ENCODE data around the gene HOXC6. TPM values are rescaled to one million over a fixed set of nuclear protein-coding genes. Genes with fewer than 3 reads are reported as not detected.
A peak's percentile ranks its signal among the peaks of the same experiment; 100 is the strongest.

HOXC6 gene
- total RNA-seq, 1 donor = 0.09 TPM

DNA sequence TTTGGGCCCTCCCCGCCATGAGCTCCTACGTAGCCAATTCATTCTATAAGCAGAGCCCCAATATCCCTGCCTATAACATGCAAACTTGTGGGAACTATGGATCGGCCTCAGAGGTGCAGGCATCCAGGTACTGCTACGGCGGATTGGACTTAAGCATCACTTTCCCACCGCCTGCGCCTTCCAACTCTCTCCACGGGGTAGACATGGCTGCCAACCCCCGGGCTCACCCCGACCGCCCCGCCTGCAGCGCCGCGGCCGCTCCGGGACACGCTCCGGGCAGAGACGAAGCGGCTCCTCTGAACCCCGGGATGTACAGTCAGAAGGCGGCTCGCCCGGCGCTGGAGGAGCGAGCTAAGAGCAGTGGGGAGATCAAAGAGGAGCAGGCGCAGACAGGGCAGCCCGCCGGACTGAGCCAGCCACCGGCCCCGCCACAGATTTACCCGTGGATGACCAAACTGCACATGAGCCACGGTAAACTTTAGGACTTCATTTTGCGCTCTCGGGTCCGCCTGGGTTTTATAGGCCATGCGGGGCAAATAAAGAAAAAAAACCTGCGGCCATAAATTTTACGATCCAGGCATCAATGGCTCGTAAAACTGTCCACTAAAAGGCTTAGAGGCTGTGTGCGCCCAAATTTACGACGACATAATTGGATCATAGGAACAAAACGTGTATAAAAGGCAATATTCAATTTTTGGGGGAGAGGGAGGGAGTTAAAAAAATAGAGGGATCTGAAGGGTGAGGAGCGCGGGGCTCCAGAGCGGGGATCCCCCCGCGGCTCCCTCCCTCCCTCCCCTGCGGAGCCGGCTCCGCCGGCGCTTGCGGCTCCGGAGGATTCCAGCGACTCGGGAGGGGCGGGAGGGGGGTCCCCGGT lies 5.1 kb downstream of the HOXC6 start:
- peak; percentile 32 for DNase-seq (ENCODE audit: low read depth)
- peak overlapping the region; percentile 58 for H3K4me3 ChIP-seq (ENCODE audit: low read depth, low read length)
- TF ChIP-seq, protein P1, sequence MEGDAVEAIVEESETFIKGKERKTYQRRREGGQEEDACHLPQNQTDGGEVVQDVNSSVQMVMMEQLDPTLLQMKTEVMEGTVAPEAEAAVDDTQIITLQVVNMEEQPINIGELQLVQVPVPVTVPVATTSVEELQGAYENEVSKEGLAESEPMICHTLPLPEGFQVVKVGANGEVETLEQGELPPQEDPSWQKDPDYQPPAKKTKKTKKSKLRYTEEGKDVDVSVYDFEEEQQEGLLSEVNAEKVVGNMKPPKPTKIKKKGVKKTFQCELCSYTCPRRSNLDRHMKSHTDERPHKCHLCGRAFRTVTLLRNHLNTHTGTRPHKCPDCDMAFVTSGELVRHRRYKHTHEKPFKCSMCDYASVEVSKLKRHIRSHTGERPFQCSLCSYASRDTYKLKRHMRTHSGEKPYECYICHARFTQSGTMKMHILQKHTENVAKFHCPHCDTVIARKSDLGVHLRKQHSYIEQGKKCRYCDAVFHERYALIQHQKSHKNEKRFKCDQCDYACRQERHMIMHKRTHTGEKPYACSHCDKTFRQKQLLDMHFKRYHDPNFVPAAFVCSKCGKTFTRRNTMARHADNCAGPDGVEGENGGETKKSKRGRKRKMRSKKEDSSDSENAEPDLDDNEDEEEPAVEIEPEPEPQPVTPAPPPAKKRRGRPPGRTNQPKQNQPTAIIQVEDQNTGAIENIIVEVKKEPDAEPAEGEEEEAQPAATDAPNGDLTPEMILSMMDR (IDR thresholded peaks at IDR 0.05; ENCODE audit: insufficient read depth, low read length) = no peak

DNA sequence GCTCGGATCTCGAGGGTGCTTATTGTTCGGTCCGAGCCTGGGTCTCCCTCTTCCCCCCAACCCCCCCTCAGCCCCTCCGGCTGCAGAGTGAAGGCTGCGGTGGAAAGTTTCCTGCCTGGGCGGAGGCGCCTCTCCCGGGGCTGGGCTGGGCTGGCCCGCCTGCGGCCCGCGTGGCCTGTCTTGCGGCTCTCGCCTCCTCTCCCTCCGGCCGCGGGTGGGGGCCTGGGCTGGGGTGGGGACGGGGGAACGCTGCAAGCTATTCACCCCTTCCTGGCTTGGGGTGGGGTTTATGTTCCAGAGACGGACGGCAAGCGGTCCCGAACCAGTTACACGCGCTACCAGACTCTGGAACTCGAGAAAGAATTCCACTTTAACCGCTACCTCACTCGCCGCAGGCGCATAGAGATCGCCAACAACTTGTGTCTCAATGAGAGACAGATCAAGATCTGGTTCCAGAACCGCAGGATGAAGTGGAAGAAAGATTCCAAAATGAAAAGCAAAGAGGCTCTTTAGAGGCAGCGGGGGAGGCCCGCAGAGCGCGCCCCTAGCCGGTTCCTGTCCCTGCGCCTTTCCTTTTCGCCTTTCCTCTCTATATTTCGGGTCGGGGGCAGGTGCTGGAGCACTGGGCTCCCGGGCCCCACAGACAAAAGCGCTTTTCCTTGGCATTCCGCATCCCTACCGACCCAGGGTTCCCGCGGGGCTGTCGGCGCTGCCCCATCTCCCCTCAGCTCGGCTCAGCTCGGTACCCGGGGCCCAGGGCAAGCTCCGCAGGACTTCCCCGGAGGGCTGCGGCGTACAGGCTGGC lies 5.9 kb downstream of the HOXC6 start:
- H3K4me3 ChIP-seq (ENCODE audit: low read depth, low read length) = peak overlapping the region; percentile 58
- DNase-seq (ENCODE audit: low read depth) = no peak
- TF ChIP-seq, protein P1 (IDR thresholded peaks at IDR 0.05; ENCODE audit: insufficient read depth, low read length) = no peak

DNA sequence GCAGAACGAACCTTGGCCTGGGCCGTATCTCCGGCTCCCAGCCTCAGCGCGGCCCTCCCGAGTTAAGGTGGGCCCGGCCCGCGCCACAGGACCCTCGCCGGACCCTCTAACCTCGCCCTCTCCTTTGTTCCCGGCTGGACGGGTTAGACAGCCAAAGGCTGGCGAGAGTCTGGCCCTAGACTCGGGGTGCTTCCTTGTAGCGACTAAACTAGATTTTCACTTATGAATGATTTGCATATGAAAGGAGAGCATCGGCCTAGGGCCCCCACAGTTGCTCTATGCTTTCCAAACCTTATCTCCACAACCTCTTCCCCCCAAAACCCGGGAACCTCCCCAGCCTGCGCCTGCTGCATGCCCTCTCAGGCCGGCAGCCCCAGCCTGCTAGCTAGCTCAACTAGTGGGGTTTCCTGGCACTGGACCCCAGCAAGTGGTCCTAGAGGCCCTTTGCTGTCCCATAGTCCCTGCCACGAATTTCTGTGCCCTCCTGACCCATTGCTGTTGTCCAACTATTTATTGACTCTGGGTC lies 6.6 kb downstream of the HOXC6 start:
- DNase-seq (ENCODE audit: low read depth) = no peak
- H3K4me3 ChIP-seq (ENCODE audit: low read depth, low read length) = no peak overlapping the region
- TF ChIP-seq, protein P1 (IDR thresholded peaks at IDR 0.05; ENCODE audit: insufficient read depth, low read length) = no peak

DNA sequence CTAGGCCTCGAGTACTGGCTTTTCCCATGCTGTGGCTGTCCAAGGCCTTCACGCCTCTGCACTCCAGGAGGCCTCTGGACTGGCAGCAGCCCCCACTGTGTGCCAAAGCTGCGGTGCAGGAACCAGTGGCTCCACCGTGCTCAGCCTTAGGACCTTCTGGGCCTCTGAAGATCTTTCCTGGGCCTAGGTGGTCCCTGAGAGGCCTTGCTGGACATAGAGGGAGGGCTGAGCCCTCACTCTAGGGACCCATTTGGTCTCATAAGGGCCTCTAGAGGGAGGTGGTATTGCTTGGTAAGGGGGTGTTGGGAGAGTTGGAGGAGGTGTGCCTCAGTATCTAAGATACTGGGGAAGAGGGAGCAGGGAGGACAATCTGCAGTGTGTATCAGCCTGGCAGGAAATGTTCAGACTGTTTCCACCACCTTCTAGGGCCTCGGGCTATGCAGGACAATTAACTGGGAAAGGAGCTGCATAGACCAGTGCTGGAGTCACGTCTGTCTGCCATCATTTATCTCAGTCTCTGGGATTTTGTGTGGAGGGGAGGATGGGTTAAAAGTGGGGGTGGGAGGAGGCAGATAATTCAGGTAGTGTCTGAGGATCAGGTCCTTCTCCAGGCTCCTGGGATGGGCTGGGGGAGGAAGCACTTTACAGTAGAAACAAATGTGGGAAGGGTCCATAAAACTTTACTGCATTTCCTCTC lies 7.5 kb downstream of the HOXC6 start:
- TF ChIP-seq, protein P1 (IDR thresholded peaks at IDR 0.05; ENCODE audit: insufficient read depth, low read length) = no peak
- H3K4me3 ChIP-seq (ENCODE audit: low read depth, low read length) = no peak overlapping the region
- DNase-seq (ENCODE audit: low read depth) = no peak

DNA sequence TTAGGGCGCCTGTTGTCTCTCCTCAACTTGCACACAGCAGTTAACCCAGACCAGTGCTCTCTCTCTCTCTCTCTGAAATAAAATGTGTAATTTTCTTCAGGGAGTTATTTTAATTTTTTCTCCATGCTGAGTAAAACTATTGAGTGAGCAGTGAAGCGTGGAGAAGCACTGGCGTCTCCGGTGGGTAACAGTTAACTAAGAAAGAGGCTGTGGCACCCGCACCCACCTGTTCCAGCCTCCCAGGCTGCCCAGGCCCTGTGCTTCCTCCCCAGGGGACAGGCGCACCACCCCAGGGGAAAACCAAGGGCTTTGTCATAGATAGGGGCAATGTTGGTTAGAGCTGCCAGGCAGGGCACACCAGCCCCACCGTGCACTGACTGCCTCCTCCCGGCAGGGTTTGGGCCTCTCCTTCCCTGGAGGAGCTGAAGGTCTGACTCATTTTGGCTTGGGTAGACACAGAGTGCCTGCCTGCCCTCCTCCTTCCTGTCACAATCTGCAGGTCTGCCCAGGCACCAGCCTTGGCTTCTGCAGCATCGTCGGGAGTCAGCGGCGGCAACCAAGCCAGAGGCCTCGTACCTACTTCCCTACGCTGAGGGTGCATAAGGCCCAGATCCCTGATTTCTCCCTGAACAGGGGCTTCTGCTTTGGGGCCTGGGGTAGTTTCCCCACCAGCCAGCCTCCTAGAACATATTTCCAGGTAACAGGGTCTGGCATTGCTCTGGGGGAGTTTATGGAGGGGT lies 8.6 kb downstream of the HOXC6 start:
- no peak overlapping the region for H3K4me3 ChIP-seq (ENCODE audit: low read depth, low read length)
- DNase-seq (ENCODE audit: low read depth) = no peak
- TF ChIP-seq, protein P1 (IDR thresholded peaks at IDR 0.05; ENCODE audit: insufficient read depth, low read length) = peak; percentile 20
